ENCODE results near the gene IFNG.

GRCh38 chr12:68121143-68121542, 38.4 kb downstream of the IFNG start:
- TF ChIP-seq CTCF (IDR thresholded peaks at IDR 0.05) (no peak), POLR2A (IDR thresholded peaks at IDR 0.05) (no peak)
